IMR-90 (cell line): ENCODE measurements around the gene S1PR3.

ENCODE experiments used
- MAZ ChIP-seq: IDR thresholded peaks from 2 replicates; pipeline ENCODE4 v1.6.1; 2012; ENCODE audit warnings: low read depth, mild to moderate bottlenecking, low read length, improper control_type of control experiment, moderate library complexity, borderline replicate concordance
- NFE2L2 ChIP-seq: fragments of 150-350 bp; IDR thresholded peaks from 2 replicates; pipeline ENCODE4 v1.6.1; 2016; ENCODE audit warnings: low read depth, mild to moderate bottlenecking, low read length
- POLR2A ChIP-seq: IDR thresholded peaks from 2 replicates; pipeline ENCODE4 v1.6.1; 2012; ENCODE audit warnings: mild to moderate bottlenecking, low read depth, low read length
- TF ChIP-seq, protein P1 (sequence below): conservative IDR thresholded peaks from 2 replicates; pipeline ENCODE4 v1.5.1; 2012; ENCODE audit warnings: mild to moderate bottlenecking, low read depth, low read length, improper control_type of control experiment
- TF ChIP-seq, protein P2 (sequence below): fragments of 150-350 bp; IDR thresholded peaks from 2 replicates; pipeline ENCODE4 v1.6.1; 2017; ENCODE audit warnings: mild to moderate bottlenecking, antibody characterized with exemption, low read length, low read depth

DNA sequence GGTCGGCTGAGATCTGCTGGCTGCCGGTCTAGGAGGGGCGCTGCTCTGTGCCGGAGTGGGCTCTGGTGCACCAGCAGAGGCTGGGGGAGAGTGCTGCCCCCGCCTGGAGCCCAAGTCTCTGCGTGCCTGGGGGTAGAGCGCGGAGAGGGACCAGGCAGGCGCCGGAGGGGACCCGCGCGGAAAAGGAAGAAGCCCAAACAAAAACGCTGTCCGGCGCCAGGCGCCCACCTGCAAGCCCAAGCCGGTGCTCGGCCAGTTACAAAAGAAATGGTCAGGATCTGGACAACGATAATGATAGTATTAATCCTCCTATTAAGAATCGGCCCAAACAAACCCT is 571 bp upstream of the S1PR3 start:
- TF ChIP-seq, protein P1, sequence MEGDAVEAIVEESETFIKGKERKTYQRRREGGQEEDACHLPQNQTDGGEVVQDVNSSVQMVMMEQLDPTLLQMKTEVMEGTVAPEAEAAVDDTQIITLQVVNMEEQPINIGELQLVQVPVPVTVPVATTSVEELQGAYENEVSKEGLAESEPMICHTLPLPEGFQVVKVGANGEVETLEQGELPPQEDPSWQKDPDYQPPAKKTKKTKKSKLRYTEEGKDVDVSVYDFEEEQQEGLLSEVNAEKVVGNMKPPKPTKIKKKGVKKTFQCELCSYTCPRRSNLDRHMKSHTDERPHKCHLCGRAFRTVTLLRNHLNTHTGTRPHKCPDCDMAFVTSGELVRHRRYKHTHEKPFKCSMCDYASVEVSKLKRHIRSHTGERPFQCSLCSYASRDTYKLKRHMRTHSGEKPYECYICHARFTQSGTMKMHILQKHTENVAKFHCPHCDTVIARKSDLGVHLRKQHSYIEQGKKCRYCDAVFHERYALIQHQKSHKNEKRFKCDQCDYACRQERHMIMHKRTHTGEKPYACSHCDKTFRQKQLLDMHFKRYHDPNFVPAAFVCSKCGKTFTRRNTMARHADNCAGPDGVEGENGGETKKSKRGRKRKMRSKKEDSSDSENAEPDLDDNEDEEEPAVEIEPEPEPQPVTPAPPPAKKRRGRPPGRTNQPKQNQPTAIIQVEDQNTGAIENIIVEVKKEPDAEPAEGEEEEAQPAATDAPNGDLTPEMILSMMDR = no peak
- TF ChIP-seq MAZ (no peak), NFE2L2 (no peak), POLR2A (no peak)
- TF ChIP-seq, protein P2, sequence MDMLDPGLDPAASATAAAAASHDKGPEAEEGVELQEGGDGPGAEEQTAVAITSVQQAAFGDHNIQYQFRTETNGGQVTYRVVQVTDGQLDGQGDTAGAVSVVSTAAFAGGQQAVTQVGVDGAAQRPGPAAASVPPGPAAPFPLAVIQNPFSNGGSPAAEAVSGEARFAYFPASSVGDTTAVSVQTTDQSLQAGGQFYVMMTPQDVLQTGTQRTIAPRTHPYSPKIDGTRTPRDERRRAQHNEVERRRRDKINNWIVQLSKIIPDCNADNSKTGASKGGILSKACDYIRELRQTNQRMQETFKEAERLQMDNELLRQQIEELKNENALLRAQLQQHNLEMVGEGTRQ = no peak
